GM21367 (cell line): ENCODE results near the gene ZNF160.
"Not testable (repeated sequence)": the region's sequence is repeated elsewhere in the genome, so short reads cannot be mapped to it uniquely, and the experiment has no call there.

Experiments
- ATAC-seq: cut with Tn5 transposase; IDR thresholded peaks from one replicate; pipeline ENCODE4 v1.9.1; 2021; ENCODE audit not compliant: unreplicated experiment

The ZNF160 gene

DNA sequence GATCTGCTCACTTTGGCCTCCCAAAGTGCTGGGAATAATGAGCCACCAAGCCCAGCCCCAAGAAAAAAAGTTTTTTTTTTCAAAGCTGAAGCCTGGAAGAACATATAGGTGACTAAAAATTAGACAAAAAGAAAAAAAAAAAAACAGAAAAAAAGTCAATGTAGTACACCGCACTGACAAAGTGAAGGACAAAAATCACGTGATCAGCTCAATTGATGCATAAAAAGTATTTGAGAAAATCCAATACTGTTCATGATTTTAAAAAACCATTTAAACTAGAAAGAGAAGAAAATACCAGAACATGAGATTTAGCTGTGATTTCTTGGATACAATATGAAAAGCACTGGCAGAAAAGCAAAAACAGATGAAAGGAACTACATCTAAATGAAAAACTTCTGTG, 69.2 kb downstream of the ZNF160 start:
- ATAC-seq: no peak

GRCh38 chr19:53028306-53028705, 74.9 kb downstream of the ZNF160 start:
- ATAC-seq: not testable (repeated sequence)

GRCh38 chr19:53019684-53020083, 83.5 kb downstream of the ZNF160 start:
- ATAC-seq: no peak
